ENCODE results near the gene TAS2R3.

Gene TAS2R3

DNA sequence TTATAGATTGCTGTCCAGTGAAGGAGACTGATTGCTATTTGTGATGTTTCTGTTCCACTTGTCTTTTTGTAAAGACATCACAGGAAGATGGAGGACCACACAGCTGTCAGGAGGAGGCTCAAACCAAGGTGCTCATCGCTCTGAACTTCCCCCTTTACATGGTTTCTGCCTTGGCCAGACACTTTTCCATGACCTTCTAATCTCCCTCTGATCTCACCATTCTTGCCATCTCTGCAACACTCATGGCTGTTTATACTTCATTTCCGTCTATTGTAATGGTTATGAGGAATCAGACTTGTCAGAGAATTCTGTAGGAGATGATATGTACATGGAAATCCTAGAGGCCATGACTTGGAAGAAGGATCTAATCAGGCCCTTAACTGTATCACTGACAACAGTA, 24.4 kb downstream of the TAS2R3 start:
- no peak for DNase-seq

DNA sequence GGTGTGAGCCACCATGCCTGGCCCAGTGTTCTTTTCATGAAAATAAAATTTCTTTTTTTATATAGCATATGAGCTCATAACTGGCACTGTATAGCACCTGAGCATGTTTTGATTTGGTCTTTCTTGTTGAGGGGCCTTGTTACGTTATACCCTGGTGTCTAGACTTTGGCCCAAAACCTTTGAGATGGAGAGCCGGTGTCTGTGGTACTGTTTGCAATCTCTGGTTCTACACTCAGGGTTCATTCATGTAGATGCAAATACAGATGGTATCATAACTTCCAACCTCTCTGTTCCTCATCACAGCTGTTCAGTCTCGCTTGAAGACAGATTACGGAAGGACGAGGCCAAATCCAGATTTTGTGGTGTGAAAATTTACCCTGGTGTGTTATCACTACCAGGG, 26.0 kb downstream of the TAS2R3 start, which contains the start of gene TAS2R5:
TSS of gene TAS2R5 (plus strand) at position 301 of the 400 bp plus-strand sequence. CDS start 145 bp downstream, outside the sequence.
- no peak for DNase-seq

DNA sequence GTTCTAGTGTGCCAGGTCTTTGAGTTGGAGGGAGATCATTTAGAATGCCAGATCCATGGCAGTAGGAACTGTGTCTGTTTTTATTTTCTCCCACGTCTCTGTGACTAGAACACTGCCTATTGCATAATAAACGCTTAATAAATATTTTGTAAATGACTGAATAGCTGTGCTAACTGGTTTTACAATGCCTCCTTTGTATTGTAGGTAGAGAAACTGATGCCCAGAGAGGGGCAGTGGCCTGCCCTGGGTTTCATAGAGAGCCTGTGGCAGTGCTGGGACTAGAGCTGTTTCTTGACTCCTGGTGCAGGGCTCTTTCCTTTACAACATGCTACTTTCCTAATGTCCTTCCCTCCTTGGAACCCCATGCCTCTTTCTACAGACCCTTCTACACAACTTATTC, 28.6 kb downstream of the TAS2R3 start:
- DNase-seq: no peak

All from activated CD4-positive, CD25-positive, alpha-beta regulatory T cell (primary cell).